K562 (cell line): ENCODE results near the gene ACADL. TPM values are rescaled to one million over a fixed set of nuclear protein-coding genes. Genes with fewer than 3 reads are reported as not detected.

Experiments used
- MYNN ChIP-seq, 2 experiments: sonication (generic); formaldehyde crosslinking in 1 of 2; IDR thresholded peaks; 2 replicates each; pipeline versions ENCODE4 v1.5.0 to v1.6.1; 2016 to 2020; ENCODE audit warnings: antibody characterized with exemption in 1 of 2, missing genetic modification reagents in 1 of 2
- SMAD4 ChIP-seq: fragments of 250-450 bp; sonication (Bioruptor Pico); conservative IDR thresholded peaks from 2 replicates; pipeline ENCODE4 v1.8.0; 2021; ENCODE audit warnings: inconsistent platforms, mild to moderate bottlenecking, moderate library complexity
- TEAD4 ChIP-seq, 2 experiments: sonication (generic) in 1 of 2; formaldehyde crosslinking in 1 of 2; IDR thresholded peaks; 2 replicates each; pipeline versions ENCODE4 v1.6.1 to v1.8.0; 2012 to 2022; ENCODE audit warnings: borderline replicate concordance in 1 of 2, inconsistent platforms in 1 of 2, low read length in 1 of 2, mild to moderate bottlenecking in 1 of 2, missing genetic modification reagents in 1 of 2
- ZNF764 ChIP-seq: fragments of 250-450 bp; sonication (Bioruptor Pico); IDR thresholded peaks from 2 replicates; pipeline ENCODE4 v1.4.0; 2020; ENCODE audit warnings: low read depth, mild to moderate bottlenecking, moderate library complexity
- polyA plus RNA-seq, 8 experiments: library from polyadenylated mRNA; depleted of rRNA in 4 of 8; stranded (reverse) in 5 of 8; unstranded in 3 of 8; fragments of >200 nt; fragmentation: Nextera tagmentation in 2 of 8; fragmentation: Illumina TruSeq in 1 of 8; extraction: Ambion mirVana in 2 of 8; extraction: Trizol in 1 of 8; gene quantifications; 2 replicates each; pipeline versions ENCODE4 v1.2.1 to v1.2.3, GENCODE V29; 2011 to 2014; ENCODE audit warnings: inconsistent platforms in 1 of 8, missing spikeins in 1 of 8
- total RNA-seq, 7 experiments: library from RNA; depleted of rRNA in 6 of 7; stranded (reverse); fragments of >200 nt in 6 of 7; fragmentation: Illumina TruSeq in 2 of 7; extraction: Trizol in 2 of 7; gene quantifications; 2 replicates each; pipeline versions ENCODE4 v1.2.1 to v1.2.3, GENCODE V29; 2011 to 2021; ENCODE audit warnings: low replicate concordance in 1 of 7
- TF ChIP-seq, protein P1 (sequence below): fragments of 250-450 bp; sonication (Bioruptor Pico); IDR thresholded peaks from 2 replicates; pipeline ENCODE4 v1.4.0; 2020; ENCODE audit warnings: mild to moderate bottlenecking, moderate library complexity
- TF ChIP-seq, protein P2 (sequence below): fragments of 250-450 bp; sonication (Bioruptor Pico); IDR thresholded peaks from 2 replicates; pipeline ENCODE4 v1.4.0; 2020
- TF ChIP-seq, protein P3 (sequence below): fragments of 450-650 bp; IDR thresholded peaks from 2 replicates; pipeline ENCODE4 v1.7.1; 2018; ENCODE audit warnings: mild to moderate bottlenecking, low read depth; ENCODE audit not compliant: partially characterized antibody

Gene ACADL
- total and polyA plus RNA-seq, 9 of the 15 experiments (the other 6 are each of a cell fraction or from before 2014, with no cell fraction given), result 0.07 TPM; not detected in 8

DNA sequence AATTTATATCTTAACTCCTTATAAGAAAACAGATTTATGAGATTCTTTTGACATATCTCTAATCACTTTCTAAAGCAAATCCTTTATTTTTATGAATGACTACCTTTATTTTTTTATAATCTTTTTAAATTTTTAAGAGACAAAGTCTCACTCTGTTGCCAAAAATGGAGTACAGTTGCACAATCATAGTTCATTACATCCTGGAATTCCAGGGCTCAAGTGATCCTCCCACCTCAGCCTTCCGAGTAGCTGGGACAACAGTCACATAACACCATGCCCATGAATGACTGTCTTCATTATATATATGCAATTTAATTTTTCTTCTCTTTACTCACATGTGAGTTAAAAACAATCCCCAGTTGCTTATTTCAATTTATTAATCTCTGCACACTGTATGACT is 21.7 kb downstream of the ACADL start (continued):
- TF ChIP-seq TEAD4 (IDR thresholded peaks at IDR 0.05; ENCODE audit: low read length) (no peak), TEAD4 (CRISPR knock-in tag; IDR thresholded peaks at IDR 0.05; ENCODE audit: borderline replicate concordance) (no peak), ZNF764 (CRISPR knock-in tag) (no peak), MYNN (IDR thresholded peaks at IDR 0.05) (no peak), MYNN (CRISPR knock-in tag; IDR thresholded peaks at IDR 0.05) (no peak), SMAD4 (CRISPR knock-in tag) (no peak)
- TF ChIP-seq, protein P1, sequence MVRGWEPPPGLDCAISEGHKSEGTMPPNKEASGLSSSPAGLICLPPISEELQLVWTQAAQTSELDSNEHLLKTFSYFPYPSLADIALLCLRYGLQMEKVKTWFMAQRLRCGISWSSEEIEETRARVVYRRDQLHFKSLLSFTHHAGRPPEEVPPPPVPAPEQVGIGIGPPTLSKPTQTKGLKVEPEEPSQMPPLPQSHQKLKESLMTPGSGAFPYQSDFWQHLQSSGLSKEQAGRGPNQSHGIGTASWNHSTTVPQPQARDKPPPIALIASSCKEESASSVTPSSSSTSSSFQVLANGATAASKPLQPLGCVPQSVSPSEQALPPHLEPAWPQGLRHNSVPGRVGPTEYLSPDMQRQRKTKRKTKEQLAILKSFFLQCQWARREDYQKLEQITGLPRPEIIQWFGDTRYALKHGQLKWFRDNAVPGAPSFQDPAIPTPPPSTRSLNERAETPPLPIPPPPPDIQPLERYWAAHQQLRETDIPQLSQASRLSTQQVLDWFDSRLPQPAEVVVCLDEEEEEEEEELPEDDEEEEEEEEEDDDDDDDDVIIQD (CRISPR knock-in tag), result no peak
- TF ChIP-seq, protein P2, sequence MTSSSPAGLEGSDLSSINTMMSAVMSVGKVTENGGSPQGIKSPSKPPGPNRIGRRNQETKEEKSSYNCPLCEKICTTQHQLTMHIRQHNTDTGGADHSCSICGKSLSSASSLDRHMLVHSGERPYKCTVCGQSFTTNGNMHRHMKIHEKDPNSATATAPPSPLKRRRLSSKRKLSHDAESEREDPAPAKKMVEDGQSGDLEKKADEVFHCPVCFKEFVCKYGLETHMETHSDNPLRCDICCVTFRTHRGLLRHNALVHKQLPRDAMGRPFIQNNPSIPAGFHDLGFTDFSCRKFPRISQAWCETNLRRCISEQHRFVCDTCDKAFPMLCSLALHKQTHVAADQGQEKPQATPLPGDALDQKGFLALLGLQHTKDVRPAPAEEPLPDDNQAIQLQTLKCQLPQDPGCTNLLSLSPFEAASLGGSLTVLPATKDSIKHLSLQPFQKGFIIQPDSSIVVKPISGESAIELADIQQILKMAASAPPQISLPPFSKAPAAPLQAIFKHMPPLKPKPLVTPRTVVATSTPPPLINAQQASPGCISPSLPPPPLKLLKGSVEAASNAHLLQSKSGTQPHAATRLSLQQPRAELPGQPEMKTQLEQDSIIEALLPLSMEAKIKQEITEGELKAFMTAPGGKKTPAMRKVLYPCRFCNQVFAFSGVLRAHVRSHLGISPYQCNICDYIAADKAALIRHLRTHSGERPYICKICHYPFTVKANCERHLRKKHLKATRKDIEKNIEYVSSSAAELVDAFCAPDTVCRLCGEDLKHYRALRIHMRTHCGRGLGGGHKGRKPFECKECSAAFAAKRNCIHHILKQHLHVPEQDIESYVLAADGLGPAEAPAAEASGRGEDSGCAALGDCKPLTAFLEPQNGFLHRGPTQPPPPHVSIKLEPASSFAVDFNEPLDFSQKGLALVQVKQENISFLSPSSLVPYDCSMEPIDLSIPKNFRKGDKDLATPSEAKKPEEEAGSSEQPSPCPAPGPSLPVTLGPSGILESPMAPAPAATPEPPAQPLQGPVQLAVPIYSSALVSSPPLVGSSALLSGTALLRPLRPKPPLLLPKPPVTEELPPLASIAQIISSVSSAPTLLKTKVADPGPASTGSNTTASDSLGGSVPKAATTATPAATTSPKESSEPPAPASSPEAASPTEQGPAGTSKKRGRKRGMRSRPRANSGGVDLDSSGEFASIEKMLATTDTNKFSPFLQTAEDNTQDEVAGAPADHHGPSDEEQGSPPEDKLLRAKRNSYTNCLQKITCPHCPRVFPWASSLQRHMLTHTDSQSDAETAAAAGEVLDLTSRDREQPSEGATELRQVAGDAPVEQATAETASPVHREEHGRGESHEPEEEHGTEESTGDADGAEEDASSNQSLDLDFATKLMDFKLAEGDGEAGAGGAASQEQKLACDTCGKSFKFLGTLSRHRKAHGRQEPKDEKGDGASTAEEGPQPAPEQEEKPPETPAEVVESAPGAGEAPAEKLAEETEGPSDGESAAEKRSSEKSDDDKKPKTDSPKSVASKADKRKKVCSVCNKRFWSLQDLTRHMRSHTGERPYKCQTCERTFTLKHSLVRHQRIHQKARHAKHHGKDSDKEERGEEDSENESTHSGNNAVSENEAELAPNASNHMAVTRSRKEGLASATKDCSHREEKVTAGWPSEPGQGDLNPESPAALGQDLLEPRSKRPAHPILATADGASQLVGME (CRISPR knock-in tag), result no peak
- TF ChIP-seq, protein P3, sequence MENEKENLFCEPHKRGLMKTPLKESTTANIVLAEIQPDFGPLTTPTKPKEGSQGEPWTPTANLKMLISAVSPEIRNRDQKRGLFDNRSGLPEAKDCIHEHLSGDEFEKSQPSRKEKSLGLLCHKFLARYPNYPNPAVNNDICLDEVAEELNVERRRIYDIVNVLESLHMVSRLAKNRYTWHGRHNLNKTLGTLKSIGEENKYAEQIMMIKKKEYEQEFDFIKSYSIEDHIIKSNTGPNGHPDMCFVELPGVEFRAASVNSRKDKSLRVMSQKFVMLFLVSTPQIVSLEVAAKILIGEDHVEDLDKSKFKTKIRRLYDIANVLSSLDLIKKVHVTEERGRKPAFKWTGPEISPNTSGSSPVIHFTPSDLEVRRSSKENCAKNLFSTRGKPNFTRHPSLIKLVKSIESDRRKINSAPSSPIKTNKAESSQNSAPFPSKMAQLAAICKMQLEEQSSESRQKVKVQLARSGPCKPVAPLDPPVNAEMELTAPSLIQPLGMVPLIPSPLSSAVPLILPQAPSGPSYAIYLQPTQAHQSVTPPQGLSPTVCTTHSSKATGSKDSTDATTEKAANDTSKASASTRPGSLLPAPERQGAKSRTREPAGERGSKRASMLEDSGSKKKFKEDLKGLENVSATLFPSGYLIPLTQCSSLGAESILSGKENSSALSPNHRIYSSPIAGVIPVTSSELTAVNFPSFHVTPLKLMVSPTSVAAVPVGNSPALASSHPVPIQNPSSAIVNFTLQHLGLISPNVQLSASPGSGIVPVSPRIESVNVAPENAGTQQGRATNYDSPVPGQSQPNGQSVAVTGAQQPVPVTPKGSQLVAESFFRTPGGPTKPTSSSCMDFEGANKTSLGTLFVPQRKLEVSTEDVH, result no peak
